Colonic mucosa (tissue), 4 donors: Measurements from ENCODE around the gene SIX1. TPM values are rescaled to one million over a fixed set of nuclear protein-coding genes. Genes with fewer than 3 reads are reported as not detected.

ENCODE experiments used
- DNase-seq: peaks from one replicate; pipeline ENCODE4 v3.0.0-alpha.2; 2020
- H3K27ac ChIP-seq: fragments of 200-600 bp; one replicate; pipeline ENCODE4 v1.8.0; 2021
- H3K27me3 ChIP-seq: fragments of 200-600 bp; one replicate; pipeline ENCODE4 v1.8.0; 2021
- H3K36me3 ChIP-seq: fragments of 200-600 bp; one replicate; pipeline ENCODE4 v1.8.0; 2021
- H3K4me1 ChIP-seq: fragments of 200-600 bp; one replicate; pipeline ENCODE4 v1.8.0; 2021; ENCODE audit warnings: mild to moderate bottlenecking
- H3K4me3 ChIP-seq: fragments of 200-600 bp; one replicate; pipeline ENCODE4 v1.8.0; 2021
- H3K9ac ChIP-seq, 2 donors: one replicate each; pipeline ENCODE4 v1.7.0; 2013; ENCODE audit warnings: control low read depth in 2 of 2, low read depth in 2 of 2, low read length in 2 of 2
- H3K9me3 ChIP-seq: fragments of 200-600 bp; one replicate; pipeline ENCODE4 v1.8.0; 2021
- CTCF ChIP-seq: fragments of 200-600 bp; IDR thresholded peaks from one replicate; pipeline ENCODE4 v1.8.0; 2022; ENCODE audit warnings: antibody characterized with exemption, mild to moderate bottlenecking
- intact Hi-C: fragments of 100-400 bp; cut with DNase I; formaldehyde crosslinking; loops from one replicate; pipeline ENCODE4 v1.14.1; 2022
- total RNA-seq, 2 donors: library from RNA; stranded (reverse); fragmentation: NEBNext Ultra II Directional in 1 of 2; extraction: Animal tissue kit (Norgen Biotek cat#: 25700) in 1 of 2; gene quantifications; one replicate each; pipeline ENCODE4 v1.2.1, GENCODE V29; 2021
- donor health status: healthy.
- donor health status: DM: no; HTN: no; CAD: no.
- donor health status: DM: no; HTN: no; CAD: no.

SIX1 gene
- total RNA-seq, 2 donors from 2014 or later: not detected

- no peak overlapping the region for H3K27ac ChIP-seq
- peaks cover 15% of the 10 kb centered on the region for H3K4me1 ChIP-seq
- DNase-seq: no peak
Measured at GRCh38 chr14:60651796-60652673, 2.8 kb upstream of the SIX1 start.

GRCh38 chr14:60651086-60651795 is 2.0 kb upstream of the SIX1 start:
- peaks cover 96% of the 10 kb centered on the region for H3K27me3 ChIP-seq
- H3K36me3 ChIP-seq: no peaks in the 10 kb centered on the region
- no peak for DNase-seq
- TF ChIP-seq CTCF: no peak
- no peak overlapping the region for H3K9ac ChIP-seq
- H3K4me3 ChIP-seq: no peak overlapping the region
- no peak overlapping the region for H3K27ac ChIP-seq
- H3K4me1 ChIP-seq: peaks cover 15% of the 10 kb centered on the region
- intact Hi-C loops: loop anchor here (10.0 kb wide), 1 partner anchor 374 kb away; no protein-coding TSS in a partner anchor
- no peaks in the 10 kb centered on the region for H3K9me3 ChIP-seq

More at GRCh38 chr14:60651796-60652673, 2.8 kb upstream of the SIX1 start:
- no peak overlapping the region for H3K4me3 ChIP-seq
- intact Hi-C loops: loop anchor here (10.0 kb wide), 1 partner anchor 373 kb away; no protein-coding TSS in a partner anchor
- H3K27me3 ChIP-seq: peaks cover 96% of the 10 kb centered on the region
- no peak for TF ChIP-seq CTCF
- no peaks in the 10 kb centered on the region for H3K9me3 ChIP-seq
- no peak overlapping the region for H3K9ac ChIP-seq
- no peaks in the 10 kb centered on the region for H3K36me3 ChIP-seq

- Histone ChIP-seq H3K27ac (no peak overlapping the region), H3K27me3 (peaks cover 95% of the 10 kb centered on the region), H3K9me3 (no peaks in the 10 kb centered on the region), H3K4me1 (peaks cover 15% of the 10 kb centered on the region), H3K36me3 (no peaks in the 10 kb centered on the region), H3K4me3 (no peak overlapping the region), H3K9ac (no peak overlapping the region)
- intact Hi-C loops: loop anchor here (10.0 kb wide), 1 partner anchor 374 kb away; no protein-coding TSS in a partner anchor
- no peak for TF ChIP-seq CTCF
- DNase-seq: no peak
Measured at GRCh38 chr14:60650373-60650961, 1.2 kb upstream of the SIX1 start.

DNA sequence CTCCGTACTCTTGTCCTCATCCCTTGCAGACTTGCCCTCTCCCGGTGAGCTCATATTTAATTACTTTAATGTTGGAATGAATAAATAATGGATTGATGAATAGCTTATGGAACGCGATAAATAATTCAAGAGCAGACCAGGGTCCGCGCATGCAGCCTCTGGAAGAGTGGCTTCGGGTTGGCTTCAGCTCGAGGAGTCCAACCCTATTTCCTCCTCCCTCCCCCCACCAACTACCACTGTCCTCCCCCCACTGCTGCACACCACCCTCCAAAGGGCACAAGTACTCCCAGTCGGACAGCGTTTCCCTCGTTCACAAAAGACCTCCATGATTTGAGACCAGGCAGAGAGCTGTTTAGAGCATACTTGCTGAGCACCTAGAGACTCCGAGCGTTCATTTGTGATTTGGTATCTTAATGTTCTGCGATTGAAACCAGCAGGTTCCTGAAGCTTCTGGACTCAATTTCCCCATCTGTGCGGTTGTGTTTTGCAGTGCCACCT is 647 bp upstream of the SIX1 start:
- no peak overlapping the region for H3K27ac ChIP-seq
- H3K4me3 ChIP-seq: no peak overlapping the region
- no peak for DNase-seq
- H3K27me3 ChIP-seq: peaks cover 96% of the 10 kb centered on the region
- TF ChIP-seq CTCF: no peak
- intact Hi-C loops: loop anchor here (10.0 kb wide), 1 partner anchor 375 kb away; no protein-coding TSS in a partner anchor
- H3K36me3 ChIP-seq: no peaks in the 10 kb centered on the region
- H3K9ac ChIP-seq: no peak overlapping the region
- H3K9me3 ChIP-seq: no peaks in the 10 kb centered on the region
- peaks cover 15% of the 10 kb centered on the region for H3K4me1 ChIP-seq
